Mesendoderm (in vitro differentiated cells): ENCODE data around the gene ACTG2.

Experiments used
- DNase-seq: peaks from one replicate; pipeline ENCODE4 v3.0.0; 2013
- H2AK5ac ChIP-seq: 2 replicates; pipeline ENCODE4 v1.6.1; 2013; ENCODE audit warnings: low read length, inconsistent platforms
- H2BK120ac ChIP-seq: 2 replicates; pipeline ENCODE4 v1.6.1; 2013; ENCODE audit warnings: low read depth, mild to moderate bottlenecking, low read length, moderate library complexity, mixed read lengths
- H2BK15ac ChIP-seq: replicated peaks from 2 replicates; pipeline ENCODE4 v1.6.1; 2013; ENCODE audit warnings: low read depth, mild to moderate bottlenecking, moderate library complexity
- H2BK5ac ChIP-seq: 2 replicates; pipeline ENCODE4 v1.6.1; 2013; ENCODE audit warnings: low read length, inconsistent platforms
- H3K18ac ChIP-seq: 2 replicates; pipeline ENCODE4 v1.6.1; 2013; ENCODE audit warnings: mild to moderate bottlenecking, low read length, mixed read lengths
- H3K23ac ChIP-seq: one replicate; pipeline ENCODE4 v1.6.1; 2013; ENCODE audit warnings: low read length
- H3K27ac ChIP-seq: 2 replicates; pipeline ENCODE4 v1.5.1; 2013; ENCODE audit warnings: low read depth, mild to moderate bottlenecking, inconsistent platforms, low read length, moderate library complexity
- H3K27me3 ChIP-seq: 2 replicates; pipeline ENCODE4 v1.6.1; 2013; ENCODE audit warnings: low read length, control low read depth, mild to moderate bottlenecking, inconsistent platforms; ENCODE audit not compliant: insufficient read depth, poor library complexity
- H3K36me3 ChIP-seq: 2 replicates; pipeline ENCODE4 v1.6.1; 2013; ENCODE audit warnings: low read length, inconsistent platforms; ENCODE audit not compliant: control insufficient read depth, insufficient read depth
- H3K4ac ChIP-seq: one replicate; pipeline ENCODE4 v1.6.1; 2013; ENCODE audit warnings: low read depth, mild to moderate bottlenecking, low read length, moderate library complexity
- H3K4me1 ChIP-seq: 2 replicates; pipeline ENCODE4 v1.6.1; 2013; ENCODE audit warnings: low read depth, low read length, inconsistent platforms; ENCODE audit not compliant: control insufficient read depth
- H3K4me2 ChIP-seq: 2 replicates; pipeline ENCODE4 v1.6.1; 2013; ENCODE audit warnings: low read length
- H3K4me3 ChIP-seq: 2 replicates; pipeline ENCODE4 v1.5.1; 2013; ENCODE audit warnings: mild to moderate bottlenecking, low read length
- H3K56ac ChIP-seq: one replicate; pipeline ENCODE4 v1.6.1; 2013; ENCODE audit warnings: low read length
- H3K79me1 ChIP-seq: 2 replicates; pipeline ENCODE4 v1.6.1; 2013; ENCODE audit warnings: low read length, inconsistent platforms
- H3K79me2 ChIP-seq: 2 replicates; pipeline ENCODE4 v1.6.1; 2013; ENCODE audit warnings: mild to moderate bottlenecking, low read length; ENCODE audit not compliant: control insufficient read depth, insufficient read depth
- H3K9ac ChIP-seq: 2 replicates; pipeline ENCODE4 v1.6.1; 2013; ENCODE audit warnings: low read length, inconsistent platforms
- H4K5ac ChIP-seq: one replicate; pipeline ENCODE4 v1.6.1; 2013; ENCODE audit warnings: low read length
- H4K8ac ChIP-seq: one replicate; pipeline ENCODE4 v1.6.1; 2013; ENCODE audit warnings: low read depth, mild to moderate bottlenecking, control low read depth, low read length, moderate library complexity
- WGBS: extraction: QIAGEN DNeasy Blood & Tissue Kit; methylation state at CpG from one replicate; pipeline ENCODE4 v1.1.7; 2013; ENCODE audit warnings: low lambda C conversion rate, missing lambda C conversion rate; ENCODE audit not compliant: insufficient coverage; ENCODE audit errors: extremely low coverage; 5-methylcytosine and 5-hydroxymethylcytosine counted together

The ACTG2 gene

DNA sequence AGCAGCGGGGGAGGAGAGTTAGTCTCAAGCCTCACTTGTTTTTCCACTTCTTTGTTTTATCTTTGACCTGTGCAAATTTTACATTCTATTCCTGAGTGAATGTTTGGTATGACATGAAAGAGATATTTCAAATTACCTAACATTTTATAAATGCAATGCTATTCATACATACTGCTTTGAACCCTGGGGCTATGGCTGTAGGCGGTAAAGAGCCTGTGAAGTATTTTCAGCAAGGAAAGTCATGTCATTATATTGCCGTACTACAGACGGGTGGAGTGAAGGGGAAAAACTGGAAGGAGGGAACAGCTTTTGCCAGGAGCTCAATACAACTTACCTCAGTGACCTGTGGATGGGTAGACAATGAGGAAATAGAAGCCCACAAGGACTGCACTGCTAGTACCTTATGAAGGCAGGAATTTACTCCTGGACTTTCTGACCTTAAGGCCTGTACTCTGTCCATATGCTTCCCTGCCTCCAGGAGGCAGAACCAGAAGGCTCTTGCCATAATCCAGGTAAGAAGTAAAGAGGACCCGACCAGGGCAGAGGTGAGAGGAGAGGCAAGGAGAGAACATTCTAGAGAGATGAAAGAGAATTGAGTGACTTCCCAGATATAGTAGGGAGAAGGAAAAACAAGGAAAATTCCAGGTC, 63.5 kb downstream of the ACTG2 start:
- Histone ChIP-seq H3K79me1 (peaks cover 4% of the 10 kb centered on the region), H2BK120ac (no peak overlapping the region), H4K8ac (no peak overlapping the region), H2AK5ac (no peak overlapping the region), H4K5ac (no peak overlapping the region), H3K27me3 (no peaks in the 10 kb centered on the region), H3K36me3 (peaks cover 7% of the 10 kb centered on the region), H3K9ac (no peak overlapping the region), H3K79me2 (no peaks in the 10 kb centered on the region), H2BK15ac (no peak overlapping the region), H3K4me2 (no peak overlapping the region), H2BK5ac (no peak overlapping the region), H3K4me1 (no peaks in the 10 kb centered on the region), H3K27ac (no peak overlapping the region), H3K18ac (no peak overlapping the region), H3K4ac (no peak overlapping the region), H3K56ac (no peak overlapping the region), H3K23ac (no peak overlapping the region), H3K4me3 (no peak overlapping the region)
- no CpG with 5 or more reads among the region's 5 CpGs for WGBS
- DNase-seq = peak; percentile 16

DNA sequence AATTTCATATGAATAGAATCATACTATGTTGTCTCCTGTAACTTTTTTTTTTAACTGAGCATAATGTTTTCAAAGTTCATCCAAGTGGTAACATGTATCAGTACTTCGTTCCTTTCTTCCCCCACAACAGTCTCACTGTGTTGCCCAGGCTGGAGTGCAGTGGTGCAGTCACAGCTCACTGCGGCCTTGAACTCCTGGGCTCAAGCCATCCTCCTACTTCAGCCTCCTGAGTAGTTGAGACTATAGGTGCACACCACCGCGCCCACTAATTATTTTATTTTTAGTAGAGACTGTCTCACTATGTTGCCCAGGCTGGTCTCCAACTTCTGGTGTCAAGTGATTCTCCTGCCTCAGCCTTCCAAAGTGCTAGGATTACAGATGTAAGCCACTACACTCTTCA, 68.5 kb downstream of the ACTG2 start:
- no peak overlapping the region for H3K9ac ChIP-seq
- H3K27ac ChIP-seq = no peak overlapping the region
- DNase-seq = no peak
- no peak overlapping the region for H2AK5ac ChIP-seq
- no peak overlapping the region for H3K23ac ChIP-seq
- H3K79me2 ChIP-seq = no peaks in the 10 kb centered on the region
- H4K8ac ChIP-seq = no peak overlapping the region
- peaks cover 3% of the 10 kb centered on the region for H3K36me3 ChIP-seq
- no peak overlapping the region for H2BK5ac ChIP-seq
- H3K18ac ChIP-seq = no peak overlapping the region
- H3K4me3 ChIP-seq = no peak overlapping the region
- H3K4ac ChIP-seq = no peak overlapping the region
- no peak overlapping the region for H2BK15ac ChIP-seq
- no peak overlapping the region for H4K5ac ChIP-seq
- no peaks in the 10 kb centered on the region for H3K27me3 ChIP-seq
- no peak overlapping the region for H3K4me2 ChIP-seq
- no peak overlapping the region for H3K56ac ChIP-seq
- no peaks in the 10 kb centered on the region for H3K4me1 ChIP-seq
- WGBS = no CpG with 5 or more reads among the region's 4 CpGs
- H3K79me1 ChIP-seq = no peaks in the 10 kb centered on the region
- no peak overlapping the region for H2BK120ac ChIP-seq

DNA sequence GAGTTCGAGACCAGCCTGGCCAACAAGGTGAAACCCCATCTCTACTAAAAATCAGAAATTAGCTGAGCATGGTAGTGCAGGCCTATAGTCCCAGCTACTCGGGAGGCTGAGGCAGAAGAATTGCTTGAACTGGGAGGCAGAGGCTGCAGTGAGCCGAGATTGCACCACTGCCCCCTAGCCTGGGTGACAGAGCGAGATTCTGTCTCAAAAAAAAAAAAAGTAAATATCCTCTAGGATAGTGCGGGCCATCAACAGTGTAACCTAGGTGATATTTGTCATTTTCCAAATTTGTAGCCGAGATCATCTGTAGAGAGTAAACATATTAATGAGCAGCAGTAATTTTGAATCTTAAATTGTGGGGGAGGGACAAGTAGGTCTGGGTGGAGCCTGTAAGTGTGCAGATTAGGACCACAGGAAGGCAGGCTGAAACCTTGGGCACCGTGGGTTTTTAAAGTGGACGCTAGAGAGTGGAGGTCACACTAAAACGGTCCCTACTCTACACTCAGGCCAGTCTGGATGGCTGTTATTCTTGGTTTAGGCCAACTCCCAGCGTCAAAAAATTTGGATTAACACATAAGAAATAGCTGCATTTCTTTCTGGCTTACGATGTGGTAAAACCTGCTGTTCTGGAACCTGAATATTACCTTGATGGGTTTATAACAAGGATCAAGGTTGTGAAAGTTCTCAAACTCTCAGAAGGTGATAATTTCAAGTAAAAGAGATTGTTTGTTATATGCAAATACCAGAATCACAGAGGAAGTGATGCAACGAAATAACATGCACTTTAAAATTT, 69.2 kb downstream of the ACTG2 start:
- no peaks in the 10 kb centered on the region for H3K79me2 ChIP-seq
- DNase-seq = peak; percentile 11
- H3K56ac ChIP-seq = no peak overlapping the region
- no peak overlapping the region for H3K4me2 ChIP-seq
- H2BK120ac ChIP-seq = no peak overlapping the region
- H3K18ac ChIP-seq = no peak overlapping the region
- peaks cover 2% of the 10 kb centered on the region for H3K36me3 ChIP-seq
- H4K8ac ChIP-seq = no peak overlapping the region
- H3K4me3 ChIP-seq = no peak overlapping the region
- no peak overlapping the region for H4K5ac ChIP-seq
- H2BK15ac ChIP-seq = no peak overlapping the region
- no peak overlapping the region for H3K23ac ChIP-seq
- H3K27me3 ChIP-seq = no peaks in the 10 kb centered on the region
- no CpG with 5 or more reads among the region's 12 CpGs for WGBS
- H3K27ac ChIP-seq = no peak overlapping the region
- no peaks in the 10 kb centered on the region for H3K4me1 ChIP-seq
- no peak overlapping the region for H2BK5ac ChIP-seq
- no peaks in the 10 kb centered on the region for H3K79me1 ChIP-seq
- H2AK5ac ChIP-seq = no peak overlapping the region
- H3K4ac ChIP-seq = no peak overlapping the region
- H3K9ac ChIP-seq = no peak overlapping the region

DNA sequence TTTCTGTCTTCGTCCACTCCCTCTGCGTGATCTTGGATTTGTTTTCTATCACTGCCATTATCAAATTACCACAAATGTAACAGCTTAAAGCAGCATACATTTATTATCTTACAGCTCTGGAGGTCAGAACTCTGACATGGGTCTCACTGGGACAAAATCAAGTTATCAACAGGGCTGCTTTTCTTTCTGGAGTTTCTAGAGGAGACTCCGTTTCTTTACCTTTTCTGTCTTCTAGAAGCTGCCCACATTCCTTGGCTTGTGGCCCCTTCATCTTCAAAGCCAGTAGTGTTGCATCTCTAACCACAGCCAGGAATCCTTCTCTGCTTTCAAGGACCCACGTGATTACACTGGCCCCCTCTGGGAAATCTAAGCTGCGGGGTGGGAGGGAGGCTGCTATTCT, 70.0 kb downstream of the ACTG2 start:
- Histone ChIP-seq H2BK120ac (no peak overlapping the region), H4K8ac (no peak overlapping the region), H3K4me2 (no peak overlapping the region), H2BK5ac (no peak overlapping the region), H3K4me1 (no peaks in the 10 kb centered on the region), H3K79me1 (no peaks in the 10 kb centered on the region), H3K18ac (no peak overlapping the region), H2BK15ac (no peak overlapping the region), H3K79me2 (no peaks in the 10 kb centered on the region), H3K9ac (no peak overlapping the region), H3K36me3 (no peaks in the 10 kb centered on the region), H3K56ac (no peak overlapping the region), H3K4ac (no peak overlapping the region), H2AK5ac (no peak overlapping the region), H3K4me3 (no peak overlapping the region), H4K5ac (no peak overlapping the region), H3K23ac (no peak overlapping the region), H3K27ac (no peak overlapping the region), H3K27me3 (no peaks in the 10 kb centered on the region)
- no CpG with 5 or more reads among the region's 5 CpGs for WGBS
- no peak for DNase-seq

DNA sequence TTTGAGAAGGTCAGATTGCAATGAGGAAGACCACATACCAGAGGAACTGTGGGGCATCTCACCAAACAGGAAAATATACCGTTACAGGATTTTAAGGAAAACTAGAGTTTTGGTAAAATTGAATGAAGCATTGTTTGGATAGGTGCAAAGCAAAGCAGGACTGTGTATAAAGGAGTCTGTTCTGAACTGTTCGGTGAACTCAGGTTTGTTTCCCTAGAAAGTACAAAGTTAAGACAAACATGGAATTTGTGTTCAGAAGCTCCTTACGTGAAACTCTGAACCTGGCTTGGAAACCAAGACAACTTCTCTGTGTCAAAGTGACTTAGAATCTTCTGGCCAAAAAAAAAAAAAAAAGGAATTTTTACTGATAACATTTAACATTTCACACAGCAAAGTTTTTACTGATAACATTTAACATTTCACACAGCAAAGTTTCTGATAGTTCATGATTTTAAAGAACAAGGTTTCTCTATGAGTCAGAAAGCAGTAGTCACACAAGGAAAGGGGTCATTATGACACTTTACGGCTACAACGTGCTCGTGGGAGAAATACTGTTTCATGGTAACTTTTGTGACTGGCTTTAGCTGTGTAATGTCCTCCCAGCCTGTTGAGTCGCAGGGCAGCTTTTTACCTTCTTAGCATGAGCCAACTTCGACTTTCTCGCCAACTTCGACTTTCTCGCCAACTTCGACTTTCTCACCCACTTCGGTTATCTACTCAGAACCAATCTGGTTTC, 70.7 kb downstream of the ACTG2 start:
- Histone ChIP-seq H3K36me3 (no peaks in the 10 kb centered on the region), H4K5ac (no peak overlapping the region), H3K23ac (no peak overlapping the region), H3K79me1 (no peaks in the 10 kb centered on the region), H3K79me2 (no peaks in the 10 kb centered on the region), H3K18ac (no peak overlapping the region), H3K9ac (no peak overlapping the region), H3K4me1 (no peaks in the 10 kb centered on the region), H3K27ac (no peak overlapping the region), H2BK5ac (no peak overlapping the region), H4K8ac (no peak overlapping the region), H3K4me2 (no peak overlapping the region), H2BK120ac (no peak overlapping the region), H3K4me3 (no peak overlapping the region), H3K4ac (no peak overlapping the region), H3K56ac (no peak overlapping the region), H2BK15ac (no peak overlapping the region), H3K27me3 (no peaks in the 10 kb centered on the region), H2AK5ac (no peak overlapping the region)
- DNase-seq = no peak
- 100% methylated on average over 3 of the region's 13 CpGs for WGBS
